CD4-positive, alpha-beta T cell treated with Interleukin-17A for 1 hour (primary cell): ENCODE results near the gene ANAPC1.
"Not testable (repeated sequence)": the region's sequence is repeated elsewhere in the genome, so short reads cannot be mapped to it uniquely, and the experiment has no call there.

Experiments used
- DNase-seq: peaks from one replicate; pipeline ENCODE4 v3.0.0-alpha.2; 2020

ANAPC1 gene

DNA sequence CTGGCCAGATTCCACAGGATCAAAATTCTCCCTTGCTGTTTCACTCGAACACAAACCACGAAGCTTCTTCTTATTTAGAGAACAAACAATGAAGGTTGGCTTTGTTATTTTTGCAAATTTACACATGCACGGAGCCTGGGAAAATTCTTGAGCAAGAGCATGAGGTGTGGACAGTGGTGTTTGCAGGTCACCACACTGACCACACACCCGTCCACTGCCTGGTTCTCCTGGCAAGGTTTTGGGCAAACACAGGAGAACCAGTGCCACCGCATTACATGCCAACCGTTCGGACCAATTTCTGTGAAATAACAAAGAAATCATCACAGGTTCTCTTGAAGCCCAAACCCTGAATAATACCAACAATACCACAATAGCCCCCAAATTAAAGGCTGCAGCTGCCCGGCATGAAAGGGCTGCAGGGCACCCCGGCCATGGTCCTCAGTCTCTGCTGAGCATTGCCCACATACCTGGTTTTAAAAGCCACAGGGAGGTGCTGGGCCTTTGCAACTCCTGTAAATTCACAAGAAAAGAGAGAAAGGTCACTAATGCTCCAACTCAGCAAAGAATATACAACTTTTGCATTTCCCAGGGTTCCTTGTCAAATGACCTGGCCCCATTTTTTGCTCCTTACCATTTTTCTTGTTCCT, 154.1 kb downstream of the ANAPC1 start:
- not testable (repeated sequence) for DNase-seq

DNA sequence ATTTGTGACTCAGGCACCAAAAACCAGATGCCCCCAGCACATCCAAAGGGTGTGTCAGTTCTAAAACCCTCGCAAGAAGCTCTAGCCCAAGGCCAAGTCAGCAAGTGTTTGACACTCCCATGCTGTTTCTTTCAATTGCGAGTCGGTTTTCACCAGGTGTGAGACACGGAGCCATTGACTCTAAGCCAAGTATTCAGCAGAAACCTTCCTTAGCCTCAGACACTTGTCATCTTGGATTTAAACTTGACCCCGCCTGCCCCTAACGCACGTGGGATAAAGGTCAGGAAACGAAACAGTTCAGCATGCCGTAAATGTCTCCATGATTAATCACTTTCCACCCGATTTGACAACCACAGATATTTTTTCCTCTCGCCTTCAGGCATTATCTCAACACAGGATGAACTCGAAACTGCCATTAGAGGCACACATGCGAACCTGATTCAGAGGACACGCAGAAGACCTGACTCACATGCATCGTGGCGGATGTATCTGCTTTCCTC, 156.3 kb downstream of the ANAPC1 start:
- DNase-seq = not testable (repeated sequence)

DNA sequence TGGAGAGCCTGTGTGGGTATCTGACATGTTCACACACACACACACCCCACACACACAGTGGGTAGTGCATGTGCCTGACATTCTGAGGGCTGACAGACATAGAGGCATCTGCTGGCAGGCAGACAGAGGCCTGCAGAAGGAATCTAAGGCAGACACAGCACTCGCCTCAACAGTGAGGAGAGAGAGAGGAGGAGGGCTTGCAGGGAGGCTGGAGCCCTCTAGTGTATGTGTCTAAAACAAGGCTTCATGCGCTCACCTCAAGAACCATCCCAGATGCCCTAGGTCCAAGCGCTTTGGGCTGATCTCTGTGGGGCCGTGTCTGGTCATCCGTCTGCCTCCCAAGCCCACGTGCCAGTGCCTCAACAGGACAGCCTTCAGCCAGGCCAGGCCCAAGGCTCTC, 158.3 kb downstream of the ANAPC1 start:
- DNase-seq = not testable (repeated sequence)

DNA sequence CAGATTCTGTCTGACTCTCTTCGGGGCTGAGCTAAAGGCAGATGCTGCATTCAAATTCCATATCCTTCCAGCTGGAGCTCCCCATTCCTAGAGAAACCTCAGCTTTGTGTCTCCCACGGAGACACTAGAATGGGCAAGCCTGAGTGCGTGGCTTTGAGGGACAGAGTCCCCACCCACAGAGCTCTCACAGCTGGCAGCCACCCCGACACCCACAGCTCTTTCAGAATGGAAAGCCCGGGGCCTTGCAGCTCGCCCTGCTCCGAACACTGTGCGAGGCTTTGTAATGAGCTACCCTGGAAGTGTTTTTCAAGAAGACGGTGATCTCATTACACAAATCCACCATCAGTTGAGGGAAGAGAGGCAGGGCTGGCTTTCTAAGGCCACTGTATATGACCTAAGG, 164.4 kb downstream of the ANAPC1 start:
- not testable (repeated sequence) for DNase-seq
